Measurements from ENCODE around the gene INS.

INS gene

DNA sequence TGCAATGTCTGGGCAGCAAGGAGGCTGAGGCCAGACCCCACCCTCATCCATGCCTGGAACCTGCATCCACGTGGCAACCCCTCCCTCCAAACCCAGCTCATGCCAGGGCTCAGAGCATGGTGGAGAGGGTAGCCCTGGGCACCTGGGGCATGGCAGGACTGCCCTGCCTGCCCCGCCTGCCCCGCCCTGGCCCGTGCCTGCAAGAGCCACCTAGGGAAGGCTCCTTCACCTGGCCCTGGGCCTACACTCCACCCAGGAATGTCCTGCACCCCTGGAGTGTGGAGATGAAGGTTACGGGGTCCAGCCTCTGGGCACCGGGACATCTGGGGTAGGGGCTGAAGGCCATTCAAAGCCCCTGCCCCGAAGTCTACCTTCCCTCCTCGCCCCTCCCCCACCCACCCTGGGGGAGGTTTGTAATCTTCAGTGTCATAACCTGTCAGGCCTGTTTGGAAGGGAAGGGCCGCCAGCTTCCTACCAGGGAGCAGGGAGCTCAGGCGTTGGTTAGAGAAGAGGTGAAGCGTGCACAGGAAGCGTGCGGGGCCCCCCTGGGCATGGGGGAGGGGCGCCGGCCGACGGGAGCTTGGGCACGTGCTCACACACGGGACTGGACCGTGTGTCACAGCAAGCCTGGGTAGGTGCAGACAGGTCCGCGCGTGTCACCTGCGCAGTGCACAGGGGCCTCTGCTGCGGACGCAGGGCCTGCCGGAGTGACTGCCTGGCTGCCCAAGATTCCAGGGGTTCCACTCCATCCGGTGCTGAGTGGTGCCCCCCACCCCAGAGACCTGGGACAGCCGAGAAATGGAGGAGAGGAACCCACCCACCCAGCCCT, 41.3 kb upstream of the INS start:
- peaks cover 10% of the 10 kb centered on the region for H3K4me1 ChIP-seq (ENCODE audit: control insufficient read depth, low read length)
- no peak overlapping the region for H3K27ac ChIP-seq (ENCODE audit: low read depth, low read length)

DNA sequence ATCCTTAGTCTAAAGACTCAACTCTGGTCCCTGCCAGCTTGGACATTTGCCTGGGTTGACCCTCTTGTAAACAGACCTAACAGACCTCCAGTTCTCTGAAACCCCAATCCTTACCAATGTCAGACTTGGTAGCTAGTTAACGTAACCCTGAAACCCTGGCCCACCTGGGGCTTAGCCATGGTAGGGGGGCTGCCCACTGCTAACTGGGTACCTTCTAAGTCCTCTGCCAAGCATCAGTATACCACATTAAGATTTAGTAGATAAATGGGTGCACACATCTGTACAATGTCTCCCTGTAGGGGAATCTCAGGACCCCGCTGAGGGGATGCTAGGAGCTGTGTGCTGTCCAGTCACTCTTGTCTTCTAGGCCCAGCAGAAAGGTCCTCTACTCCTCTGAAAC, 40.5 kb upstream of the INS start:
- Histone ChIP-seq H3K9me2 (replicated peaks; ENCODE audit: control insufficient read depth, low read length) (no peaks in the 10 kb centered on the region), H3K4me2 (ENCODE audit: low read length) (no peak overlapping the region), H3K79me2 (ENCODE audit: control insufficient read depth, low read length) (no peaks in the 10 kb centered on the region), H3K27me3 (ENCODE audit: control insufficient read depth, low read length) (no peaks in the 10 kb centered on the region), H4K20me1 (ENCODE audit: control insufficient read depth, insufficient read depth, low read depth, low read length) (no peaks in the 10 kb centered on the region), H3F3A (ENCODE audit: control insufficient read depth, insufficient read depth) (no peaks in the 10 kb centered on the region), H3K9me3 (ENCODE audit: control insufficient read depth, insufficient read depth, low read length) (no peaks in the 10 kb centered on the region), H3K36me3 (ENCODE audit: control insufficient read depth, low read length) (no peaks in the 10 kb centered on the region), H3K27ac (ENCODE audit: low read depth, low read length) (no peak overlapping the region), H3K4me1 (ENCODE audit: control insufficient read depth, low read length) (peaks cover 10% of the 10 kb centered on the region), H3K4me3 (ENCODE audit: low read length) (no peak overlapping the region)
- TF ChIP-seq EZH2phosphoT487 (IDR thresholded peaks at IDR 0.05; ENCODE audit: borderline replicate concordance, low read length) (no peak), CTCF (IDR thresholded peaks at IDR 0.05; ENCODE audit: low read depth, low read length, poor library complexity, severe bottlenecking) (no peak)

More for the DNA sequence above, 41.3 kb upstream of the INS start:
- no peaks in the 10 kb centered on the region for H3F3A ChIP-seq (ENCODE audit: control insufficient read depth, insufficient read depth)
- no peaks in the 10 kb centered on the region for H3K36me3 ChIP-seq (ENCODE audit: control insufficient read depth, low read length)
- no peak for TF ChIP-seq CTCF (IDR thresholded peaks at IDR 0.05; ENCODE audit: low read depth, low read length, poor library complexity, severe bottlenecking)
- no peak for TF ChIP-seq EZH2phosphoT487 (IDR thresholded peaks at IDR 0.05; ENCODE audit: borderline replicate concordance, low read length)
- no peaks in the 10 kb centered on the region for H3K9me2 ChIP-seq (replicated peaks; ENCODE audit: control insufficient read depth, low read length)
- H3K4me2 ChIP-seq (ENCODE audit: low read length): no peak overlapping the region
- no peak overlapping the region for H3K4me3 ChIP-seq (ENCODE audit: low read length)
- H3K9me3 ChIP-seq (ENCODE audit: control insufficient read depth, insufficient read depth, low read length): no peaks in the 10 kb centered on the region
- no peaks in the 10 kb centered on the region for H4K20me1 ChIP-seq (ENCODE audit: control insufficient read depth, insufficient read depth, low read depth, low read length)
- no peaks in the 10 kb centered on the region for H3K27me3 ChIP-seq (ENCODE audit: control insufficient read depth, low read length)
- H3K79me2 ChIP-seq (ENCODE audit: control insufficient read depth, low read length): no peaks in the 10 kb centered on the region

DNA sequence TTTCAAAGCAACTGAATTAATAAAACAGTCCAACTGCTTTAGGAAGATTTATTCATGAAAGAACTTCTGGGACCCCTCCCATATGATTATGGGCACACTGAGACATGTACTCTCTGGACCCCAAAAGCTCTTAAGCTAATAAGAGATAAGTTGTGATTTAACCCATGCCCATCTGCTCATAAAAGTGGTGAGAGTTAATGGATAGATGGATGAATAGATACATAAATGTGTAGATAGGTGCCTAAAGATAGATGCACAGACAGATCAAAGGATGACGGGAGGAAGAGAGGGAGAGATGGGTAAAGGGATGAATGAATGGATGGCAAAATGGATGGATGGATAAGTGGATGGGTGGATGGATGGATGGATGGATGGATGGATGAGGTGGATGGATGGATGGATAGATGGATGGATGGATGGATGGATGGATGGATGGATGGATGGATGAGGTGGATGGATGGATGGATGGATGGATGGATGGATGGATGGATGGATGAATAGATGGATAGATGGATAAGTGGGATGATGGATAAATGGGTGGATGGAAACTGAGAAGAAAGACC, 40.0 kb upstream of the INS start:
- H3K9me2 ChIP-seq (replicated peaks; ENCODE audit: control insufficient read depth, low read length): no peaks in the 10 kb centered on the region
- H3K36me3 ChIP-seq (ENCODE audit: control insufficient read depth, low read length): no peaks in the 10 kb centered on the region
- H3K9me3 ChIP-seq (ENCODE audit: control insufficient read depth, insufficient read depth, low read length): no peaks in the 10 kb centered on the region
- H3K4me2 ChIP-seq (ENCODE audit: low read length): no peak overlapping the region
- H3K4me3 ChIP-seq (ENCODE audit: low read length): no peak overlapping the region
- H4K20me1 ChIP-seq (ENCODE audit: control insufficient read depth, insufficient read depth, low read depth, low read length): no peaks in the 10 kb centered on the region
- H3K4me1 ChIP-seq (ENCODE audit: control insufficient read depth, low read length): peaks cover 10% of the 10 kb centered on the region
- H3K27ac ChIP-seq (ENCODE audit: low read depth, low read length): no peak overlapping the region
- TF ChIP-seq EZH2phosphoT487 (IDR thresholded peaks at IDR 0.05; ENCODE audit: borderline replicate concordance, low read length) (no peak), CTCF (IDR thresholded peaks at IDR 0.05; ENCODE audit: low read depth, low read length, poor library complexity, severe bottlenecking) (no peak)
- no peaks in the 10 kb centered on the region for H3F3A ChIP-seq (ENCODE audit: control insufficient read depth, insufficient read depth)
- H3K79me2 ChIP-seq (ENCODE audit: control insufficient read depth, low read length): no peaks in the 10 kb centered on the region
- H3K27me3 ChIP-seq (ENCODE audit: control insufficient read depth, low read length): no peaks in the 10 kb centered on the region
